Activated CD4-positive, alpha-beta T cell treated with anti-CD3 and anti-CD28 coated beads for 24 hours (primary cell): ENCODE data around the gene FGR.
"Not testable (repeated sequence)": the region's sequence is repeated elsewhere in the genome, so short reads cannot be mapped to it uniquely, and the experiment has no call there.

Source experiments
- DNase-seq, 2 donors: peaks; one replicate each; pipeline ENCODE4 v3.0.0-alpha.2; 2020; ENCODE audit warnings: low read depth in 2 of 2

Gene FGR

GRCh38 chr1:27659497-27660299 is 24.7 kb upstream of the FGR start:
- peak; percentile 67 to 79 for DNase-seq

GRCh38 chr1:27658951-27659496 is 24.0 kb upstream of the FGR start:
- DNase-seq, result peak in 1 of 2 donors; percentile 18

- no peak for DNase-seq
Observed at GRCh38 chr1:27656157-27656893, 21.3 kb upstream of the FGR start.

GRCh38 chr1:27655151-27655937 is 20.4 kb upstream of the FGR start:
- no peak for DNase-seq

- DNase-seq, result no peak
Observed at GRCh38 chr1:27652111-27652864, 17.3 kb upstream of the FGR start.

- no peak for DNase-seq
Observed at GRCh38 chr1:27650539-27651175, 15.7 kb upstream of the FGR start.

- no peak for DNase-seq
Observed at GRCh38 chr1:27650171-27650538, 15.2 kb upstream of the FGR start.

GRCh38 chr1:27649306-27649635 is 14.3 kb upstream of the FGR start:
- no peak for DNase-seq

- no peak for DNase-seq
Observed at GRCh38 chr1:27648602-27649305, 13.8 kb upstream of the FGR start.

- no peak for DNase-seq
Observed at GRCh38 chr1:27647328-27647727, 12.3 kb upstream of the FGR start.

GRCh38 chr1:27646676-27647075 is 11.7 kb upstream of the FGR start:
- DNase-seq, result no peak

GRCh38 chr1:27645071-27645415 is 10.1 kb upstream of the FGR start:
- no peak for DNase-seq

GRCh38 chr1:27644369-27645070 is 9.5 kb upstream of the FGR start:
- no peak for DNase-seq

GRCh38 chr1:27643600-27644368 is 8.8 kb upstream of the FGR start:
- DNase-seq, result peak; percentile 47 to 53

GRCh38 chr1:27640514-27640913 is 5.5 kb upstream of the FGR start:
- not testable (repeated sequence) for DNase-seq

- DNase-seq, result no peak
Observed at GRCh38 chr1:27638805-27639204, 3.8 kb upstream of the FGR start.

- DNase-seq, result no peak
Observed at GRCh38 chr1:27638047-27638734, 3.2 kb upstream of the FGR start.

GRCh38 chr1:27635396-27636142 is 584 bp upstream of the FGR start:
- DNase-seq, result no peak
